NT2/D1 (cell line): ENCODE results near the gene OR2T29.
"Not testable (repeated sequence)": the region's sequence is repeated elsewhere in the genome, so short reads cannot be mapped to it uniquely, and the experiment has no call there.

Experiments used
- DNase-seq: peaks from one replicate; pipeline ENCODE4 v3.0.0-alpha.2; 2011; ENCODE audit warnings: low read depth, low spot score
- H3K27me3 ChIP-seq: 2 replicates; pipeline ENCODE4 v1.6.0; 2011; ENCODE audit warnings: mild to moderate bottlenecking; ENCODE audit not compliant: insufficient read length, insufficient read depth
- H3K36me3 ChIP-seq: 2 replicates; pipeline ENCODE4 v1.6.1; 2011; ENCODE audit warnings: mild to moderate bottlenecking, low read length, mixed read lengths; ENCODE audit not compliant: insufficient read depth, insufficient read length
- H3K4me1 ChIP-seq: 2 replicates; pipeline ENCODE4 v1.5.1; 2011; ENCODE audit not compliant: insufficient read depth, insufficient read length
- H3K4me3 ChIP-seq: 2 replicates; pipeline ENCODE4 v1.5.1; 2011; ENCODE audit warnings: low read depth; ENCODE audit not compliant: insufficient read length
- H3K9ac ChIP-seq: 2 replicates; pipeline ENCODE4 v1.6.0; 2011; ENCODE audit warnings: low read depth; ENCODE audit not compliant: insufficient read length
- H3K9me3 ChIP-seq: 2 replicates; pipeline ENCODE4 v1.5.1; 2011; ENCODE audit warnings: mild to moderate bottlenecking, low read length; ENCODE audit not compliant: insufficient read depth
- SUZ12 ChIP-seq: IDR thresholded peaks from 2 replicates; pipeline ENCODE4 v1.6.1; 2011; ENCODE audit not compliant: insufficient read length, insufficient read depth; ENCODE audit errors: extremely low read depth
- YY1 ChIP-seq: IDR thresholded peaks from 2 replicates; pipeline ENCODE4 v1.6.1; 2011; ENCODE audit not compliant: insufficient read length, insufficient read depth
- ZNF274 ChIP-seq: IDR thresholded peaks from 2 replicates; pipeline ENCODE4 v1.6.1; 2011; ENCODE audit warnings: mild to moderate bottlenecking, low read depth, low read length

OR2T29 gene

DNA sequence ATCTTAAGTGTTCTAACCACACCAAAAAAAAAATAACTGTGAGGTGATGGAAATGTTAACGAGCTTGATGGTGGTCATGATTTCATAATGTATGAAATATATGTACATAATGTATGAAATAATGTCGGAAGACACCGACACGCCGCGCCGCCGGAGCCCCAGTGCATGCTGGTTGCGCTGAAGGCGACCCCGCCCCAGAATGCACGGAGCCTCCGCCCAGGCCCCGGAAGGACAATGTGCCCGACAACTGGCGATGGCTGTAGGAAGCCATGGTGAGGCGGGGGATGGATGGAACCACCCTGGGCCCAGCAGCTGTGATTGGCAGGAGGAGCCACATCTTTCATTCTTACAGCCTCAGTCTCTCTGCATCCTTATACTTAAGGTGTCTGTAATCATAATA is 27.5 kb upstream of the OR2T29 start:
- Histone ChIP-seq H3K36me3 (no peaks in the 10 kb centered on the region), H3K27me3 (no peaks in the 10 kb centered on the region), H3K4me3 (no peak overlapping the region), H3K4me1 (no peaks in the 10 kb centered on the region), H3K9ac (no peak overlapping the region), H3K9me3 (no peaks in the 10 kb centered on the region)
- no peak for TF ChIP-seq SUZ12
- no peak for TF ChIP-seq YY1
- no peak for TF ChIP-seq ZNF274
- no peak for DNase-seq

DNA sequence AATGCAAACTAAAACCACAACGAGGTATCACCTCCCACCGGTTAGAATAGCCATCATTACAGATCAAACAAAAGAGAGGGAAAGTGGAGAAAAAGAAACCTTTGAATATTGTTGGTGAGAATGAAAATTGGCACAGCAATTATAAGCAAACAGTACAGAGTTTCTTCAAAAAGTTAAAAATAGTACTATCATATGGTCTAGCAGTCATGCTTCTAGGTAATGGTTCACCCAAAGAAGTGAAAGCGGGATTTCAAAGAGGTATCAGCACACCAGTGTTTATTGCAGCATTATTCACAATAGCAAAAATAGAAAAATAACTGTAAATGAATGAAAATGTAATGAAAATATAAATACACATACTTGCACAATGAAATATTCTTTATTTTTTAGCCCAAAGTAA is 26.8 kb upstream of the OR2T29 start:
- H3K36me3 ChIP-seq, result no peaks in the 10 kb centered on the region
- no peak overlapping the region for H3K4me3 ChIP-seq
- H3K9ac ChIP-seq, result no peak overlapping the region
- H3K27me3 ChIP-seq, result no peaks in the 10 kb centered on the region
- TF ChIP-seq ZNF274 (no peak), SUZ12 (no peak), YY1 (no peak)
- no peak for DNase-seq
- H3K9me3 ChIP-seq, result no peaks in the 10 kb centered on the region
- H3K4me1 ChIP-seq, result no peaks in the 10 kb centered on the region

- no peaks in the 10 kb centered on the region for H3K27me3 ChIP-seq
- H3K4me3 ChIP-seq, result no peak overlapping the region
- H3K36me3 ChIP-seq, result no peaks in the 10 kb centered on the region
- no peaks in the 10 kb centered on the region for H3K4me1 ChIP-seq
- TF ChIP-seq YY1, result no peak
- TF ChIP-seq SUZ12, result no peak
- no peak for TF ChIP-seq ZNF274
- no peak for DNase-seq
- H3K9me3 ChIP-seq, result no peaks in the 10 kb centered on the region
- H3K9ac ChIP-seq, result no peak overlapping the region
These were observed 22.7 kb upstream of the OR2T29 start for GRCh38 chr1:248585266-248585665.

DNA sequence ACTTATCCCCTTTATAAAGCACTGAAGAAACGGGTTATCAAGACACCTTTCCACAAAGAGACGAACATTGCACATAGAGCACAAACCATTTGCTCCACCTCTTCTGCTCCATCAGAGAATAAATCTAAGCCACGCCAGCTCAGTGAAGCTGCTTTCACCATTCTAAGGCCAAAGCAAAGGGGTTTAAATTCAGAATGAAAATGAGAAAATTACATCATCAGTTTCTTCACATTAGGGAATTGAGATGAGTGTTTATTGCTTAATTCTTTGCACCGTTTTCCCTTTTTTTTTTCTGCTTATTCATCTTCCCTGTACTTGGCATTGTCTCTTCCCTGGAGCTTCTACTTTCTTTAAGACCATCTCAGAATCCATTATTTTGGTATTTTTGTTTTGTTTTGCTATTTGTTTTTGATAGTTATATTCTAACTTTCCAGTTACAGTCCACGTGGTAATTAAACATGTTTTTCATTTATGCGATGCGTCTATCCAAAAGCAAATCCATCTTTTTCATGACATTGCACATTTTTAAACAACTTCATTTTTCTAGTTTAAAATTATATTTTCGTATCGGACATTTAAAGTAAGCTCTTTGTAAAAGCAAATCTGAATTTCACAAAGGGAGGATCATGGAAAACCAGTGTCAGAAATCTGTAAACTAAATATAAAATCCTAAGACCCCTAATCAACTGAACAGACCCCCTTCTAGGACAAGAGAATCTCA is 13.8 kb upstream of the OR2T29 start:
- no peak overlapping the region for H3K9ac ChIP-seq

DNA sequence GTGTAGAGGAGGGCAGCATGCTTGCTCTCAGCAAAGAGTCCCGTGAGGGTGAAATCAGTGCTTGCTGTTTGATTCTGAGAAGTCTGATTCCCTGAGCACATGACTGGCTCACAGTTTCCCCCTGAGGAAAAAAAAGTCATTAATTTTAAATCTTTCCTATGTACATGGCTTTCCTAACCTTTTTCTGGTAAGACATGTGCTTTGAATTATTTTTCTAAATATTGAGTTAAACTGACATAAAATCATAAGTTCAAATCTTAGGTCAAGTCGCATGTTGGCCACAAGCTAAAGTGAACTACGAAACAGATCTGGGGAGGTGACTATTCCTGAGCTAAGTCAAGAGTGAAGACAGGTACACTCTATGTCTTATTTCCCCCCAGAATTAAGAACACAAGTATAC is 12.1 kb upstream of the OR2T29 start, which contains the start of gene OR2T34:
OR2T34 (minus strand) TSS at position 101 of the 400 bp plus-strand sequence; CDS start at position 101, 0 bp downstream.
- not testable (repeated sequence) for H3K4me1 ChIP-seq, H3K9me3 ChIP-seq, H3K27me3 ChIP-seq, DNase-seq, H3K9ac ChIP-seq, H3K4me3 ChIP-seq, H3K36me3 ChIP-seq

More for the DNA sequence above, 13.8 kb upstream of the OR2T29 start:
- no peaks in the 10 kb centered on the region for H3K36me3 ChIP-seq
- H3K4me1 ChIP-seq, result no peaks in the 10 kb centered on the region
- H3K27me3 ChIP-seq, result no peaks in the 10 kb centered on the region
- TF ChIP-seq ZNF274, result no peak
- TF ChIP-seq SUZ12, result no peak
- TF ChIP-seq YY1, result no peak
- DNase-seq, result no peak
- no peak overlapping the region for H3K4me3 ChIP-seq
- H3K9me3 ChIP-seq, result no peaks in the 10 kb centered on the region

- H3K4me1 ChIP-seq, H3K4me3 ChIP-seq, H3K9me3 ChIP-seq, H3K27me3 ChIP-seq, H3K9ac ChIP-seq, DNase-seq, H3K36me3 ChIP-seq: not testable (repeated sequence)
These were observed 11.3 kb upstream of the OR2T29 start for GRCh38 chr1:248573856-248574255.

GRCh38 chr1:248572049-248572448 is 9.5 kb upstream of the OR2T29 start:
- not testable (repeated sequence) for H3K9me3 ChIP-seq

GRCh38 chr1:248570811-248571210 is 8.2 kb upstream of the OR2T29 start:
- H3K4me3 ChIP-seq, H3K27me3 ChIP-seq, H3K9ac ChIP-seq, H3K9me3 ChIP-seq, H3K4me1 ChIP-seq, DNase-seq, H3K36me3 ChIP-seq: not testable (repeated sequence)

More at GRCh38 chr1:248572049-248572448, 9.5 kb upstream of the OR2T29 start:
- H3K4me1 ChIP-seq, H3K4me3 ChIP-seq, H3K9ac ChIP-seq, DNase-seq, H3K36me3 ChIP-seq, H3K27me3 ChIP-seq: not testable (repeated sequence)

DNA sequence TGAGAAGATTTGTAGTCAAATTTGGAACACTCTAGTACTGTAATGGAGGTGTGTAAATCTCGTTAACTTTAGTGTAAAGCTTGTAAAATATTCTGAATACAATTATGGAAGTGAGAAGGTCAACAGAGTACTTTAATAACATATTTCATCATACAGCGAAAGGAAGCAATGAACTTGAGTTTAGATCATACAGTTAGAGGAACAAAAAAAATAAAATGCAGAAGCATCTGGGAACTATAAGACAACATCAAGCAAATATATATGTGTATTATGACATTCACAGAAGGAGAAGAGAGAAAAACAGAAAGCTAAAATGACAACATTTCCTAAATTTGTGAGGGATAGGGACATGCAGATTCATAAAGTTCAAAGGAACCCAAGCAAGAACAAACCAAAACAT is 6.5 kb upstream of the OR2T29 start:
- not testable (repeated sequence) for DNase-seq, H3K4me1 ChIP-seq, H3K4me3 ChIP-seq, H3K36me3 ChIP-seq, H3K9me3 ChIP-seq, H3K27me3 ChIP-seq, H3K9ac ChIP-seq

DNA sequence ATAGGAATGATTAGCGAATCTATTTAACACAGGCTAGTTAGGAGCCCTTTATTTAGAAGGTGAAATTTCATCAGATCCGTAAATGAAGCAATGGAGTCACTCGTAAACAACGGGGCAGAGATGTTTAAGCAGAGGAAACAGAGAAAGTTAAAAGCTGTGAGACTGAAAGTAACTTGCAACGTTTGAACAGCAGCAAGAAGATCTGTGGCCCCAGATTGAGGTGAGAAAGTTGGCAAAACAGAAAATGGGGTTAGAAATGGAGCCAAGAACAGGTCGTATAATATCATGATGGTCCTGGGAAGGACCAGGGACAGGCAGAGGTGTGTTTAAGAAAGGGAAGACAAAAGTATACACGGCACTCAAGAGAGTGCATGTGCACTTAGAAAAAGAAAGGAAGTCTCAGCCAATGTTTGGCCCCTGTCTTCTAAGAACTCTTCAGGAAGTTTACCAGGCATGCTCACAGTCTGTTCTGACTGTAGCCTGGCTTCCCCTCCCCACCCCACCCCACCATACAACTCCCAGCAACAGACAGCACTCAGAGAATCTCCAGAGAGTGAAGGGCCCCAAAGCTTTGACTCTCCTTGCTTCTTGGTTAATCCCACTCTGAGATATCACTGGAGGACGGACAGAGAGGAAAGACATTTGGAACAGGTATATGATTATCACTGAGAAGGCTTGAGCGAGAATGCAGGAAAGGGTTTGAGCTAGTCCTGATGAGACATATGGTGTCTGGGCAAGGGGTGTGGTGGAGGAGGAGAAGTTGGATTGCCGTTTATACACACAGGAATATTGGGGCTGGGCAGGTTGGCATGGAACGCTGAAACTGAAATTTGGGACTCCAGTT is 3.2 kb upstream of the OR2T29 start:
- not testable (repeated sequence) for H3K9ac ChIP-seq, H3K27me3 ChIP-seq, H3K9me3 ChIP-seq, H3K36me3 ChIP-seq, H3K4me1 ChIP-seq, H3K4me3 ChIP-seq, DNase-seq
